Lower leg skin (tissue), 4 donors: Measurements from ENCODE around the gene BBOX1. TPM values are rescaled to one million over a fixed set of nuclear protein-coding genes. Genes with fewer than 3 reads are reported as not detected.

Source experiments
- DNase-seq, 2 donors: peaks; one replicate each; pipeline ENCODE4 v3.0.0-alpha.2; 2019; ENCODE audit warnings: low spot score in 2 of 2
- H3K4me3 ChIP-seq: fragments of 200-600 bp; sonication (generic); 2 replicates; pipeline ENCODE4 v1.5.1; 2017; ENCODE audit warnings: mild to moderate bottlenecking, low read depth; ENCODE audit not compliant: poor library complexity, severe bottlenecking
- CTCF ChIP-seq, 3 donors: fragments of 450-650 bp; IDR thresholded peaks; one replicate each; pipeline ENCODE4 v1.5.1; 2016; ENCODE audit warnings: antibody characterized with exemption in 3 of 3, mild to moderate bottlenecking in 3 of 3, moderate library complexity in 2 of 3
- POLR2A ChIP-seq, 2 donors: fragments of 450-650 bp; IDR thresholded peaks; one replicate each; pipeline ENCODE4 v1.6.1; 2016 to 2017; ENCODE audit warnings: antibody characterized with exemption in 2 of 2, mild to moderate bottlenecking in 1 of 2, moderate library complexity in 1 of 2
- WGBS, 2 donors: methylation state at CpG; one replicate each; pipeline ENCODE4 v1.1.5; 2018; 5-methylcytosine and 5-hydroxymethylcytosine counted together
- intact Hi-C: fragments of 100-400 bp; cut with DNase I; formaldehyde crosslinking; loops from one replicate; pipeline ENCODE4 v1.15.0; 2023; ENCODE audit warnings: low total_unique reads
- total RNA-seq, 4 donors: library from RNA; depleted of rRNA; stranded (reverse); fragments of >200 nt; gene quantifications; one replicate each; pipeline ENCODE4 v1.1.0, GENCODE V29; 2016

Gene BBOX1
- total RNA-seq, 4 donors from 2014 or later: 31.2 to 48.8 (median 38.2) TPM

GRCh38 chr11:27060816-27061460, 20.3 kb downstream of the BBOX1 start:
- 39 to 50% methylated on average over 3 of the region's 3 CpGs for WGBS, 2 donors
- no peak overlapping the region for H3K4me3 ChIP-seq
- no peak for TF ChIP-seq POLR2A (IDR thresholded peaks at IDR 0.05)
- DNase-seq: no peak
- intact Hi-C loops: no loop called here

GRCh38 chr11:27061461-27061821, 20.8 kb downstream of the BBOX1 start:
- WGBS, 2 donors: 31 to 36% methylated on average over 2 of the region's 2 CpGs
- intact Hi-C loops: no loop called here
- no peak for DNase-seq
- TF ChIP-seq POLR2A (IDR thresholded peaks at IDR 0.05): no peak
- TF ChIP-seq CTCF (IDR thresholded peaks at IDR 0.05): no peak
- no peak overlapping the region for H3K4me3 ChIP-seq

GRCh38 chr11:27064086-27064485, 23.5 kb downstream of the BBOX1 start:
- 31 to 40% methylated on average over 2 of the region's 2 CpGs for WGBS, 2 donors
- no peak for DNase-seq
- no peak for TF ChIP-seq CTCF (IDR thresholded peaks at IDR 0.05)
- no peak for TF ChIP-seq POLR2A (IDR thresholded peaks at IDR 0.05)
- H3K4me3 ChIP-seq: no peak overlapping the region
- intact Hi-C loops: no loop called here

- DNase-seq: no peak
- TF ChIP-seq POLR2A (IDR thresholded peaks at IDR 0.05) (no peak), CTCF (IDR thresholded peaks at IDR 0.05) (no peak)
- H3K4me3 ChIP-seq: no peak overlapping the region
- WGBS, 2 donors: 79 to 88% methylated on average over 1 of the region's 1 CpG
- intact Hi-C loops: no loop called here
These were observed 34.6 kb downstream of the BBOX1 start for GRCh38 chr11:27075192-27075591.

GRCh38 chr11:27075655-27076054, 35.0 kb downstream of the BBOX1 start:
- WGBS, 2 donors: 50 to 67% methylated on average over 1 of the region's 1 CpG
- intact Hi-C loops: no loop called here
- H3K4me3 ChIP-seq: no peak overlapping the region
- TF ChIP-seq CTCF (IDR thresholded peaks at IDR 0.05): no peak
- DNase-seq: no peak

- WGBS, 2 donors: 71 to 86% methylated on average over 2 of the region's 2 CpGs
These were observed 35.5 kb downstream of the BBOX1 start for GRCh38 chr11:27076121-27076589.

More at GRCh38 chr11:27076121-27076589, 35.5 kb downstream of the BBOX1 start:
- intact Hi-C loops: no loop called here
- H3K4me3 ChIP-seq: no peak overlapping the region
- no peak for DNase-seq
- TF ChIP-seq POLR2A (IDR thresholded peaks at IDR 0.05): no peak
- TF ChIP-seq CTCF (IDR thresholded peaks at IDR 0.05): no peak
